ENCODE measurements around the gene UNC93A.
"Not testable (repeated sequence)": the region's sequence is repeated elsewhere in the genome, so short reads cannot be mapped to it uniquely, and the experiment has no call there.

UNC93A gene

GRCh38 chr6:167317172-167317571, 26.1 kb downstream of the UNC93A start:
- DNase-seq: no peak

GRCh38 chr6:167318354-167318753, 27.2 kb downstream of the UNC93A start:
- not testable (repeated sequence) for DNase-seq

- DNase-seq: not testable (repeated sequence)
Measured at GRCh38 chr6:167318856-167319255, 27.7 kb downstream of the UNC93A start.

- DNase-seq: not testable (repeated sequence)
Measured at GRCh38 chr6:167319856-167320753, 29.0 kb downstream of the UNC93A start.

GRCh38 chr6:167320754-167321056, 29.6 kb downstream of the UNC93A start:
- not testable (repeated sequence) for DNase-seq

GRCh38 chr6:167321185-167321584, 30.1 kb downstream of the UNC93A start:
- DNase-seq: not testable (repeated sequence)

GRCh38 chr6:167323111-167323510, 32.0 kb downstream of the UNC93A start:
- no peak for DNase-seq

GRCh38 chr6:167324111-167324510, 33.0 kb downstream of the UNC93A start:
- no peak for DNase-seq

GRCh38 chr6:167325766-167326165, 34.7 kb downstream of the UNC93A start:
- no peak for DNase-seq

GRCh38 chr6:167327391-167327790, 36.3 kb downstream of the UNC93A start:
- no peak for DNase-seq

GRCh38 chr6:167328086-167328485, 37.0 kb downstream of the UNC93A start:
- DNase-seq: no peak

- DNase-seq: peak; percentile 54
Measured at GRCh38 chr6:167329014-167329413, 37.9 kb downstream of the UNC93A start.

- no peak for DNase-seq
Measured at GRCh38 chr6:167330750-167331149, 39.6 kb downstream of the UNC93A start.

GRCh38 chr6:167331565-167331964, 40.5 kb downstream of the UNC93A start:
- DNase-seq: no peak

- DNase-seq: no peak
Measured at GRCh38 chr6:167336844-167337630, 45.9 kb downstream of the UNC93A start.

GRCh38 chr6:167337675-167338449, 46.7 kb downstream of the UNC93A start:
- DNase-seq: no peak

- no peak for DNase-seq
Measured at GRCh38 chr6:167338541-167339117, 47.5 kb downstream of the UNC93A start.

GRCh38 chr6:167341038-167341583, 50.0 kb downstream of the UNC93A start:
- no peak for DNase-seq

GRCh38 chr6:167341665-167342655, 50.8 kb downstream of the UNC93A start:
- DNase-seq: no peak

GRCh38 chr6:167342879-167343610, 51.9 kb downstream of the UNC93A start:
- DNase-seq: no peak

- DNase-seq: no peak
Measured at GRCh38 chr6:167345348-167345747, 54.2 kb downstream of the UNC93A start.

Data from activated CD4-positive, alpha-beta T cell treated with anti-CD3 and anti-CD28 coated beads, Interleukin-2, Interleukin-6, amounts not matched to agents 100 ng/mL and 50 ng/mL, durations not matched to agents 16 hours and 8 hours (primary cell).